DOHH2 (cell line): Measurements from ENCODE around the gene DCAF10.

ENCODE experiments used
- H3F3A ChIP-seq: fragments of 200-600 bp; sonication (generic), shearing (Covaris generic); 2 replicates; pipeline ENCODE4 v1.6.0; 2016; ENCODE audit warnings: antibody characterized with exemption, mild to moderate bottlenecking; ENCODE audit not compliant: control insufficient read depth, insufficient read depth
- H3K27ac ChIP-seq: fragments of 200-600 bp; sonication (generic); 2 replicates; pipeline ENCODE4 v1.5.1; 2014; ENCODE audit warnings: low read depth, mild to moderate bottlenecking, low read length, moderate library complexity
- H3K27me3 ChIP-seq: fragments of 200-600 bp; sonication (generic); 2 replicates; pipeline ENCODE4 v1.6.1; 2014; ENCODE audit warnings: mild to moderate bottlenecking, low read length, mixed read lengths; ENCODE audit not compliant: control insufficient read depth
- H3K36me3 ChIP-seq: fragments of 200-600 bp; sonication (generic); 2 replicates; pipeline ENCODE4 v1.6.1; 2014; ENCODE audit warnings: mild to moderate bottlenecking, low read length, moderate library complexity, mixed read lengths; ENCODE audit not compliant: control insufficient read depth
- H3K4me1 ChIP-seq: fragments of 200-600 bp; sonication (generic); 2 replicates; pipeline ENCODE4 v1.6.1; 2014; ENCODE audit warnings: mild to moderate bottlenecking, low read length, mixed read lengths; ENCODE audit not compliant: control insufficient read depth
- H3K4me2 ChIP-seq: fragments of 200-600 bp; sonication (generic); 2 replicates; pipeline ENCODE4 v1.6.0; 2014; ENCODE audit warnings: mild to moderate bottlenecking, low read length, moderate library complexity
- H3K4me3 ChIP-seq: fragments of 200-600 bp; sonication (generic); 2 replicates; pipeline ENCODE4 v1.5.1; 2014; ENCODE audit warnings: mild to moderate bottlenecking, low read length, mixed read lengths
- H3K79me2 ChIP-seq: fragments of 200-600 bp; sonication (generic); 2 replicates; pipeline ENCODE4 v1.6.1; 2014; ENCODE audit warnings: mild to moderate bottlenecking, low read length, mixed read lengths; ENCODE audit not compliant: control insufficient read depth
- H3K9me2 ChIP-seq: fragments of 200-600 bp; sonication (generic); replicated peaks from 2 replicates; pipeline ENCODE4 v1.6.1; 2014; ENCODE audit warnings: mild to moderate bottlenecking, low read length, mixed read lengths; ENCODE audit not compliant: control insufficient read depth
- H3K9me3 ChIP-seq: fragments of 200-600 bp; sonication (generic); 2 replicates; pipeline ENCODE4 v1.6.1; 2014; ENCODE audit warnings: antibody characterized with exemption, low read length, mixed read lengths; ENCODE audit not compliant: control insufficient read depth, insufficient read depth
- H4K20me1 ChIP-seq: fragments of 200-600 bp; sonication (generic); 2 replicates; pipeline ENCODE4 v1.6.0; 2014; ENCODE audit warnings: low read depth, mild to moderate bottlenecking, antibody characterized with exemption, low read length, moderate library complexity; ENCODE audit not compliant: control insufficient read depth, insufficient read depth
- CTCF ChIP-seq: fragments of 200-600 bp; sonication (generic); IDR thresholded peaks from one replicate; pipeline ENCODE4 v1.5.1; 2014; ENCODE audit warnings: antibody characterized with exemption, mild to moderate bottlenecking, low read depth, low read length; ENCODE audit not compliant: poor library complexity, severe bottlenecking
- EZH2phosphoT487 ChIP-seq: fragments of 200-600 bp; sonication (generic); IDR thresholded peaks from 2 replicates; pipeline ENCODE4 v1.6.1; 2017; ENCODE audit warnings: borderline replicate concordance, mild to moderate bottlenecking, antibody characterized with exemption, low read length, moderate library complexity, mixed read lengths

DCAF10 gene

GRCh38 chr9:37778534-37778933 lies 22.1 kb upstream of the DCAF10 start:
- Histone ChIP-seq H3K27ac (no peak overlapping the region), H3K4me2 (no peak overlapping the region), H3K9me2 (no peaks in the 10 kb centered on the region), H3K27me3 (no peaks in the 10 kb centered on the region), H3K36me3 (peaks cover 78% of the 10 kb centered on the region), H3F3A (no peaks in the 10 kb centered on the region), H4K20me1 (peaks cover 16% of the 10 kb centered on the region; the same call in 1 of the 2 replicates), H3K9me3 (no peaks in the 10 kb centered on the region), H3K4me1 (peaks cover 18% of the 10 kb centered on the region), H3K4me3 (no peak overlapping the region), H3K79me2 (peaks cover 34% of the 10 kb centered on the region)
- no peak for TF ChIP-seq CTCF
- no peak for TF ChIP-seq EZH2phosphoT487

GRCh38 chr9:37784291-37784615 lies 16.3 kb upstream of the DCAF10 start:
- TF ChIP-seq EZH2phosphoT487 (no peak), CTCF (no peak)
- Histone ChIP-seq H4K20me1 (peaks cover 16% of the 10 kb centered on the region; the same call in 1 of the 2 replicates), H3F3A (no peaks in the 10 kb centered on the region), H3K4me3 (peak overlapping the region; percentile 91), H3K36me3 (peaks cover 54% of the 10 kb centered on the region), H3K27ac (peak overlapping the region; percentile 67), H3K27me3 (no peaks in the 10 kb centered on the region), H3K9me3 (no peaks in the 10 kb centered on the region), H3K4me2 (peak overlapping the region; percentile 68), H3K4me1 (peaks cover 28% of the 10 kb centered on the region), H3K9me2 (no peaks in the 10 kb centered on the region), H3K79me2 (peaks cover 53% of the 10 kb centered on the region)

- TF ChIP-seq EZH2phosphoT487, result no peak
- peak; percentile 8 for TF ChIP-seq CTCF
- H4K20me1 ChIP-seq, result peaks cover 16% of the 10 kb centered on the region; the same call in 1 of the 2 replicates
- H3K4me1 ChIP-seq, result peaks cover 28% of the 10 kb centered on the region
- H3K27ac ChIP-seq, result peak within 1 kb of the TSS; percentile 67
- H3F3A ChIP-seq, result no peaks in the 10 kb centered on the region
- H3K4me2 ChIP-seq, result peak within 1 kb of the TSS; percentile 68
- peaks cover 53% of the 10 kb centered on the region for H3K79me2 ChIP-seq
- H3K27me3 ChIP-seq, result no peaks in the 10 kb centered on the region
- H3K9me2 ChIP-seq, result no peaks in the 10 kb centered on the region
- peaks cover 48% of the 10 kb centered on the region for H3K36me3 ChIP-seq
- peak within 1 kb of the TSS; percentile 91 for H3K4me3 ChIP-seq
- H3K9me3 ChIP-seq, result no peaks in the 10 kb centered on the region
These were observed 15.7 kb upstream of the DCAF10 start, which contains the start of gene EXOSC3 for GRCh38 chr9:37784616-37785483. Gene EXOSC3 (minus strand): TSS chr9:37785064. CDS start chr9:37785044, 20 bp downstream.
